ENCODE data around the gene CHRNA9. TPM values are rescaled to one million over a fixed set of nuclear protein-coding genes. Genes with fewer than 3 reads are reported as not detected.

Gene CHRNA9
- total RNA-seq, 1 donor from 2014 or later: not detected

DNA sequence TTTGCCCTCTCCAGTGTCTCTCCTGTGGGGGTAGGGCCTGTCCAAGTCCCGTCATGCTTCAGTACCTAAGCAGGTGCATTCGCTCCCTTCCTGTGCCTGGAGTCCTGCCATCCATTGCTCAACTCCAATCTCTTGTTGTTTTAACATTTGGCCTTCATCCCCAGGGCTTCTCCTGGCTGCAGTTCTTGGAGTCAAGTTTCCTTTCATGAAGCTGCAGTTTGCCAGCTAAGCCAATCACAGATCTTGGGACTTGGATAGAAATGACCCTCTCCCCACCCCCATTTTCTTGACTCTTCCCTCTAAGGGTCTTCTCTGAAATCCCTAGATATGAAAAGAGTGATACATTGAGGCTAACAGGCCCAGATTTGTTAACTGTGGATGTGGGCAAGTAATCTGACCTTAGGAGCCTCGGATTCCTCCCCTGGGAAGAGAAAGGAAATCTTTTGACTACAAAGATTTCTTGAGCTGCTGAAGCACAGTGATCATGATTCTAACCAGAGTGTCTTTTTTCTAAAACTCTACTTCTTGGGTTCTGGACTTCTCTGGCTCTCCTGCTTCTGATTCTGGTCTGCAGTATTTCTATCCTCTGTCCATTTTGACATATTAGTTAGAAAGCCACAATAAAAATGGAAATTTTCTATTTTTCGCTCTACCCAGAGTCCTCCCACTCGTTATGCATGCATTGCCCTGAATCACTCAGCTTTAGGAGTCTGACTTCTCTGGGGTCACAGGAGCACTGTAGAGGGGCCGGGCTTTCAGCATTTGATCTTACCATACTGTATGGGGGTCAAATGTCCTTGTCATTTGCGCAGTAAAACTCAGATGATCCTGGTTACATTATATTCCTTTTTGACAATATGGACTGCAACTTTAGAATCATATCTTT, 61.0 kb downstream of the CHRNA9 start:
- H3K4me3 Mint-ChIP-seq: peak overlapping the region; percentile 75
- no peaks in the 10 kb centered on the region for H3K9me3 Mint-ChIP-seq
- TF ChIP-seq, protein P1, sequence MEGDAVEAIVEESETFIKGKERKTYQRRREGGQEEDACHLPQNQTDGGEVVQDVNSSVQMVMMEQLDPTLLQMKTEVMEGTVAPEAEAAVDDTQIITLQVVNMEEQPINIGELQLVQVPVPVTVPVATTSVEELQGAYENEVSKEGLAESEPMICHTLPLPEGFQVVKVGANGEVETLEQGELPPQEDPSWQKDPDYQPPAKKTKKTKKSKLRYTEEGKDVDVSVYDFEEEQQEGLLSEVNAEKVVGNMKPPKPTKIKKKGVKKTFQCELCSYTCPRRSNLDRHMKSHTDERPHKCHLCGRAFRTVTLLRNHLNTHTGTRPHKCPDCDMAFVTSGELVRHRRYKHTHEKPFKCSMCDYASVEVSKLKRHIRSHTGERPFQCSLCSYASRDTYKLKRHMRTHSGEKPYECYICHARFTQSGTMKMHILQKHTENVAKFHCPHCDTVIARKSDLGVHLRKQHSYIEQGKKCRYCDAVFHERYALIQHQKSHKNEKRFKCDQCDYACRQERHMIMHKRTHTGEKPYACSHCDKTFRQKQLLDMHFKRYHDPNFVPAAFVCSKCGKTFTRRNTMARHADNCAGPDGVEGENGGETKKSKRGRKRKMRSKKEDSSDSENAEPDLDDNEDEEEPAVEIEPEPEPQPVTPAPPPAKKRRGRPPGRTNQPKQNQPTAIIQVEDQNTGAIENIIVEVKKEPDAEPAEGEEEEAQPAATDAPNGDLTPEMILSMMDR (conservative IDR thresholded peaks at IDR 0.05): no peak
- peak overlapping the region; percentile 61 for H3K27ac Mint-ChIP-seq (ENCODE audit: unreplicated experiment)
- no peaks in the 10 kb centered on the region for H3K36me3 Mint-ChIP-seq (ENCODE audit: low read depth)
- DNase-seq (ENCODE audit: low read depth, low spot score): peak; percentile 9
- H3K27me3 Mint-ChIP-seq (ENCODE audit: low read depth): no peaks in the 10 kb centered on the region
- peaks cover 25% of the 10 kb centered on the region for H3K4me1 Mint-ChIP-seq

DNA sequence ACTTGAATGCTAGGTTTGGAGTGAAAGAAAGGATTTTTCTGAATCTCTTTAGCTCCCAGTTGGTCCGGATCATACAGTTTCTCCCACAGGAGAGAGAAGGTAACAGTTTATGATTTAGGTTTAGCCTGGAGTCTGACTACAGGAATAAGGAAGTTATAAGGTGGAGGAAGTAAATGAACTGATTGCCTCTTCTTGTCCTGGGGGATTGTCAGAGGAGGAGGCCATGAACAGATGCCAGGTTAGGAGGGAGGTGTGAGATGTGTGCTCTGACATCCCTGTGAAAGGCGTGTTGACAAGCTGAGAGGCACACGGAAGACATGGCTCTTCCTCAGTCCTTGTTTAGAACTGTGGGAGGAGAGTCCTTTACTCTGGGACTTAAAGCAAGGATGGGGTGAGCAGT, 64.4 kb downstream of the CHRNA9 start:
- DNase-seq (ENCODE audit: low read depth, low spot score): no peak
- TF ChIP-seq, protein P1 (conservative IDR thresholded peaks at IDR 0.05): no peak
- H3K9me3 Mint-ChIP-seq: no peaks in the 10 kb centered on the region
- no peak overlapping the region for H3K27ac Mint-ChIP-seq (ENCODE audit: unreplicated experiment)
- peaks cover 16% of the 10 kb centered on the region for H3K4me1 Mint-ChIP-seq
- H3K4me3 Mint-ChIP-seq: no peak overlapping the region
- H3K27me3 Mint-ChIP-seq (ENCODE audit: low read depth): no peaks in the 10 kb centered on the region
- H3K36me3 Mint-ChIP-seq (ENCODE audit: low read depth): no peaks in the 10 kb centered on the region

DNA sequence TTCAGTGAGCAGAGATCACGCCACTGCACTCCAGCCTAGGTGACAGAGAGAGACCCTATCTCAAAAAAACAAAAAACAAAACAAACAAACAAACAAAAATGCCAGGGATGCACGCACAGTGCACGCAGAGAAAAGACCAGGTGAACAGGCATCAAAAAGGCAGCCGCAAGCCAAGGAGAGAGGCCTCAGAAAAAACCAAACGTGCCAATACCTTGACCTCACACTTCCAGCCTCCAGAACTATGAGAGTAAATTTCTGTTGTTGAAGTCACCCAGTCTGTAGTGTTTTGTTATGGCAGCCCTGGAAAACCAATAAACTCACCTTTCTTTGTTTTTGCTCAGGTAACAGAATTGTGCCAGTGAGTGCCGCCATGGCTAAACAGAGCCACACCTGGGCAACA, 66.0 kb downstream of the CHRNA9 start:
- H3K4me1 Mint-ChIP-seq: peaks cover 5% of the 10 kb centered on the region
- TF ChIP-seq, protein P1 (conservative IDR thresholded peaks at IDR 0.05): no peak
- no peak overlapping the region for H3K4me3 Mint-ChIP-seq
- H3K36me3 Mint-ChIP-seq (ENCODE audit: low read depth): peaks cover 2% of the 10 kb centered on the region
- H3K27ac Mint-ChIP-seq (ENCODE audit: unreplicated experiment): no peak overlapping the region
- DNase-seq (ENCODE audit: low read depth, low spot score): no peak
- H3K9me3 Mint-ChIP-seq: peaks cover 2% of the 10 kb centered on the region
- H3K27me3 Mint-ChIP-seq (ENCODE audit: low read depth): no peaks in the 10 kb centered on the region

DNA sequence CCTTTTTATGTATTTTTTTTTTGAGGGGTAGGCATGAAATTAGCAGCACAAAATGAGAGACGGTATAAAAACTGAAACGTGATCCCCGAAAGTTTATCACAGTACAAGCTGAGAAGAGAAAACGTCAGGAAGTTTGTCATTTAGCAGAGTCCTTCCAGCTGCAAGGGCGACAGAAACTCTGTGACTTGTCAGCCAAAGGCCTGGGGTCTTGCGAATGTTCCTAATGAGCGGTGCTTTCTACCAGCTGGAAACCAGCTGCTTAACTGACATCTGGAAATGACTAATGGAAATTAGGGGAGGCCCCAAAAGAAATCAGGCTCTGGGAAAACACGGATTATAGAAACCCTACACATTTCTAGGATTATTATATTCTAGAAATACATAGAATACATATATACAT, 66.5 kb downstream of the CHRNA9 start:
- Mint-ChIP-seq H3K9me3 (peaks cover 2% of the 10 kb centered on the region), H3K36me3 (ENCODE audit: low read depth) (peaks cover 2% of the 10 kb centered on the region), H3K27me3 (ENCODE audit: low read depth) (no peaks in the 10 kb centered on the region), H3K27ac (ENCODE audit: unreplicated experiment) (no peak overlapping the region), H3K4me1 (no peaks in the 10 kb centered on the region), H3K4me3 (no peak overlapping the region)
- TF ChIP-seq, protein P1 (conservative IDR thresholded peaks at IDR 0.05): no peak
- DNase-seq (ENCODE audit: low read depth, low spot score): no peak

DNA sequence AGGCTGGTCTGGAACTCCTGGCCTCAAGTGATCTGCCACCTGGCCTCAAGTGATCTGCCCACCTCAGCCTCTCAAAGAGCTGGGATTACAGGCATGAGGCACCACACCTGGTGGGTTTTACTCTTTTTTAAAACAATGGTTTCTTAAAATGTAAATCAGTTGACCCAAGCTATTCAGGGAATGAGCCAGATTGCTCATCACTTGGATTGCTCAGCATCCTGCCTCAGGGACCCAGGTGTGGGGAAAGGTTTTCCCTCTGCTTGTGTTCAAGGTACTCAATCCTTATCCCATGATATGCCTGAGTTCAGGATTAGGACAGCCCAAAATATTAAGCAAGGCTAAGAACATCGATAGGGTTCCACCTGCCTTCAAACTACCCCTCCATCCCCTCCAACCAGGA, 67.4 kb downstream of the CHRNA9 start:
- TF ChIP-seq, protein P1 (conservative IDR thresholded peaks at IDR 0.05): no peak
- H3K9me3 Mint-ChIP-seq: peaks cover 7% of the 10 kb centered on the region

More for the DNA sequence above, 67.4 kb downstream of the CHRNA9 start:
- Mint-ChIP-seq H3K27ac (ENCODE audit: unreplicated experiment) (no peak overlapping the region), H3K36me3 (ENCODE audit: low read depth) (peaks cover 6% of the 10 kb centered on the region), H3K4me3 (no peak overlapping the region), H3K27me3 (ENCODE audit: low read depth) (no peaks in the 10 kb centered on the region), H3K4me1 (no peaks in the 10 kb centered on the region)
- no peak for DNase-seq (ENCODE audit: low read depth, low spot score)

All from neural crest cell (in vitro differentiated cells).